ENCODE results near the gene URI1.

The URI1 gene

DNA sequence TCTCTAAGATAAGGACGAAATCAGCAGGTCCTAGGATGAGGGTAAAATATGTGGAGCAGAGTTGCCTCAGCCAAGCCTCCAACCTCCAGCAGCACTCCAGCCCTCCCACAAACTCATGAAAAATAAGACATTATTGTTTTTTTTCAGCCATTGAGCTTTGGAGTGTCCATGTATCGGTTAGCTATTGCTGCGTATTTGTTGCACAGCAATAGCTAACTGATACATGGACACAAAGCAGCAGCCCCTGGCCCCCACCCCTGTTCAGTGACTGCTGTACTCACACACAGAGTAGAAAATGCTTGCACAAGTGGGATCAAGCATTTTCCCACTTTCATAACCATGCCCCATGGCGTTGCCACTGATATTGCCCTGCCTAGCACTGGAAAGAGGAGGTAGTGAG is 19.1 kb upstream of the URI1 start:
- H3K4me1 ChIP-seq (ENCODE audit: control insufficient read depth, insufficient read depth, low read length, poor library complexity, severe bottlenecking), result no peaks in the 10 kb centered on the region
- no peak overlapping the region for H3K27ac ChIP-seq (ENCODE audit: low read depth, low read length, severe bottlenecking)
- H3K4me3 ChIP-seq (ENCODE audit: extremely low read depth, insufficient read depth, low read length, poor library complexity, severe bottlenecking), result no peak overlapping the region
- WGBS, 2 experiments (ENCODE audit: insufficient coverage in 2 of 2), result 92 to 94% methylated on average over 2 to 3 of the region's 4 CpGs
- H3K36me3 ChIP-seq (ENCODE audit: control insufficient read depth, insufficient read depth, low read length), result no peaks in the 10 kb centered on the region
- H3K9me3 ChIP-seq (ENCODE audit: control insufficient read depth, low read length), result no peaks in the 10 kb centered on the region

DNA sequence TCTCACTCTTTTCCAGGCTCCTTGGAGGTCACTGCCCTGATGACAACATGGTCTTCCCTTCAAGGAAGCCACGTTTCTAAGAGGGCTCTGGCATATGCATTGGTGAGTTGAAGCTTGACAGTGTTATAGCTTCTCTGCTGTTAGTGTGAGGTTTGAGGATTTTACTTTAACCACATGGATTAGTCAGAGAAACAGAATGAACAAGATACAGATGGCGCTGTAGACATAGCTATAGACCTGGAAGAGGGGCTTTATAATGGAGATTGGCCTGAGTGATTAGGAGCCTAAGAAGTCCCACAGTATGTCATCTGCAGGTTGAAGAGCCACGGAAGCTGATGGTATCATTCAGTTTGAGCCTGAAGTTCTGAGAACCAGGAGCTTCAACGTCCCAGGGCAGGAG is 18.4 kb upstream of the URI1 start:
- Histone ChIP-seq H3K4me1 (ENCODE audit: control insufficient read depth, insufficient read depth, low read length, poor library complexity, severe bottlenecking) (no peaks in the 10 kb centered on the region), H3K36me3 (ENCODE audit: control insufficient read depth, insufficient read depth, low read length) (no peaks in the 10 kb centered on the region), H3K4me3 (ENCODE audit: extremely low read depth, insufficient read depth, low read length, poor library complexity, severe bottlenecking) (no peak overlapping the region), H3K27ac (ENCODE audit: low read depth, low read length, severe bottlenecking) (no peak overlapping the region), H3K9me3 (ENCODE audit: control insufficient read depth, low read length) (no peaks in the 10 kb centered on the region)
- WGBS, 2 experiments (ENCODE audit: insufficient coverage in 2 of 2), result 64 to 83% methylated on average over 4 of the region's 4 CpGs

- Histone ChIP-seq H3K4me1 (ENCODE audit: control insufficient read depth, insufficient read depth, low read length, poor library complexity, severe bottlenecking) (no peaks in the 10 kb centered on the region), H3K27ac (ENCODE audit: low read depth, low read length, severe bottlenecking) (no peak overlapping the region), H3K9me3 (ENCODE audit: control insufficient read depth, low read length) (no peaks in the 10 kb centered on the region), H3K4me3 (ENCODE audit: extremely low read depth, insufficient read depth, low read length, poor library complexity, severe bottlenecking) (no peak overlapping the region), H3K36me3 (ENCODE audit: control insufficient read depth, insufficient read depth, low read length) (no peaks in the 10 kb centered on the region)
- no CpG with 5 or more reads among the region's 1 CpG for WGBS, 2 experiments (ENCODE audit: insufficient coverage in 2 of 2)
Measured at GRCh38 chr19:29926031-29926430, 16.0 kb upstream of the URI1 start.

- Histone ChIP-seq H3K36me3 (ENCODE audit: control insufficient read depth, insufficient read depth, low read length) (no peaks in the 10 kb centered on the region), H3K4me3 (ENCODE audit: extremely low read depth, insufficient read depth, low read length, poor library complexity, severe bottlenecking) (no peak overlapping the region), H3K9me3 (ENCODE audit: control insufficient read depth, low read length) (no peaks in the 10 kb centered on the region), H3K4me1 (ENCODE audit: control insufficient read depth, insufficient read depth, low read length, poor library complexity, severe bottlenecking) (no peaks in the 10 kb centered on the region), H3K27ac (ENCODE audit: low read depth, low read length, severe bottlenecking) (no peak overlapping the region)
- WGBS, 2 experiments (ENCODE audit: insufficient coverage in 2 of 2), result 85 to 87% methylated on average over 4 to 5 of the region's 5 CpGs
Measured at GRCh38 chr19:29926801-29927200, 15.2 kb upstream of the URI1 start.

DNA sequence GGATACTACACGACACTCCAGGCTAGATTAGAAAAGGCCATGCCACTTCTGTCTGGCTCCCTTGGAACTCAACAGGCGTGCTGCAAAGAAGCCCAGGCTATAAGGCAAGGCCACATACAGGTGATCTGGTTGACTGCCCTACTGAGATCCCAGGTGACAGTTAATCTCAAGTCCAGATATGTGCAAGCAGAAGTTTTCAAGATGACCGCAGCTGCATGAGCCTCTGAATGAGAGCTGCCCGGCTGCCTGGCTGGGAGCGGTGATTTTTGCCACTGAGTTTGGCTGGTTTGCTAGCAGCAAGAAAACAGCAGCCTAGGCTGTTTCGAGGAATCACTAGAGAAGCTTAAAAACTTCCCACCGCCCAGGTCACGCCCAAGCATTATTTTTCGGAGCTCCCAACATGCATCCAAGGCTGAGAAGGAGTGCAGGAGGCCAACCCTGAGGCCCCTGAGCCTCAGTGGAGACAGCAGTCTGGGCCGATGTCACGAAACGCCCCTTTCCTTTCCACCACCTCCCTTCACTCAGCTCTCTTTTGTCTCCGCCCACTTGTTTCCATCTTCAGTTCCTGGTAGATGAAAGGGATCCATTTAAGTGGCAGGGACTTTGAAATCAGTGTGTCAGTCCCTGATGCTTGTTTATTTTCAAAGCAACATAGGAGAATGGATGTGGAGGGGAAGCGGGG is 14.0 kb upstream of the URI1 start:
- no peak overlapping the region for H3K4me3 ChIP-seq (ENCODE audit: extremely low read depth, insufficient read depth, low read length, poor library complexity, severe bottlenecking)
- H3K4me1 ChIP-seq (ENCODE audit: control insufficient read depth, insufficient read depth, low read length, poor library complexity, severe bottlenecking), result no peaks in the 10 kb centered on the region
- 72 to 76% methylated on average over 10 of the region's 14 CpGs for WGBS, 2 experiments (ENCODE audit: insufficient coverage in 2 of 2)
- H3K36me3 ChIP-seq (ENCODE audit: control insufficient read depth, insufficient read depth, low read length), result no peaks in the 10 kb centered on the region
- no peaks in the 10 kb centered on the region for H3K9me3 ChIP-seq (ENCODE audit: control insufficient read depth, low read length)
- H3K27ac ChIP-seq (ENCODE audit: low read depth, low read length, severe bottlenecking), result peak overlapping the region; percentile 3

GRCh38 chr19:29928831-29929230 is 13.2 kb upstream of the URI1 start:
- Histone ChIP-seq H3K27ac (ENCODE audit: low read depth, low read length, severe bottlenecking) (no peak overlapping the region), H3K4me1 (ENCODE audit: control insufficient read depth, insufficient read depth, low read length, poor library complexity, severe bottlenecking) (no peaks in the 10 kb centered on the region)
- WGBS, 2 experiments (ENCODE audit: insufficient coverage in 2 of 2), result no CpG with 5 or more reads among the region's 1 CpG

GRCh38 chr19:29934257-29934656 is 7.8 kb upstream of the URI1 start:
- Histone ChIP-seq H3K4me1 (ENCODE audit: control insufficient read depth, insufficient read depth, low read length, poor library complexity, severe bottlenecking) (no peaks in the 10 kb centered on the region), H3K4me3 (ENCODE audit: extremely low read depth, insufficient read depth, low read length, poor library complexity, severe bottlenecking) (no peak overlapping the region), H3K36me3 (ENCODE audit: control insufficient read depth, insufficient read depth, low read length) (no peaks in the 10 kb centered on the region), H3K9me3 (ENCODE audit: control insufficient read depth, low read length) (peaks cover 5% of the 10 kb centered on the region), H3K27ac (ENCODE audit: low read depth, low read length, severe bottlenecking) (no peak overlapping the region)
- 77 to 91% methylated on average over 1 to 3 of the region's 3 CpGs for WGBS, 2 experiments (ENCODE audit: insufficient coverage in 2 of 2)

More at GRCh38 chr19:29928831-29929230, 13.2 kb upstream of the URI1 start:
- H3K4me3 ChIP-seq (ENCODE audit: extremely low read depth, insufficient read depth, low read length, poor library complexity, severe bottlenecking), result no peak overlapping the region
- H3K9me3 ChIP-seq (ENCODE audit: control insufficient read depth, low read length), result no peaks in the 10 kb centered on the region
- no peaks in the 10 kb centered on the region for H3K36me3 ChIP-seq (ENCODE audit: control insufficient read depth, insufficient read depth, low read length)

DNA sequence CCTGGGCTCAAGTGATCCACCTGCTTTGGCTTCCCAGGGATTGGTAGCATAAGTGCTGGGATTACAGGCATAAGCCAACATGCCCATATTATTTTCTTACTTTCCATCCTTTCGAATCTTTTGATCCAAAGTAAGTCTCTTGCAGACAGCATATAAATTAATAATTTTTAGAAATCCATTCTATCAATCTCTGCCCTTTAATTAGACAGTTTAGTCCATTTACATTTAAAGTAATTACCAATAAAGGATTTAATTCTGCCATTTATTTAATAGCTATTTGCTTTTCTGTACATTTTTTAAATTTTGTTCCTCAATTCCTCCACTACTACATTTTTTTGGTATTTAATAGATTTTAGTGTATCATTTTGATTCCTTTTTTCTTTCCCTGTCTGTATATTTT is 7.3 kb upstream of the URI1 start:
- no CpG with 5 or more reads among the region's 1 CpG for WGBS, 2 experiments (ENCODE audit: insufficient coverage in 2 of 2)
- Histone ChIP-seq H3K4me3 (ENCODE audit: extremely low read depth, insufficient read depth, low read length, poor library complexity, severe bottlenecking) (no peak overlapping the region), H3K4me1 (ENCODE audit: control insufficient read depth, insufficient read depth, low read length, poor library complexity, severe bottlenecking) (no peaks in the 10 kb centered on the region), H3K9me3 (ENCODE audit: control insufficient read depth, low read length) (peaks cover 5% of the 10 kb centered on the region), H3K27ac (ENCODE audit: low read depth, low read length, severe bottlenecking) (no peak overlapping the region), H3K36me3 (ENCODE audit: control insufficient read depth, insufficient read depth, low read length) (no peaks in the 10 kb centered on the region)

- no peak overlapping the region for H3K4me3 ChIP-seq (ENCODE audit: extremely low read depth, insufficient read depth, low read length, poor library complexity, severe bottlenecking)
- no peaks in the 10 kb centered on the region for H3K36me3 ChIP-seq (ENCODE audit: control insufficient read depth, insufficient read depth, low read length)
- no CpG with 5 or more reads among the region's 3 CpGs for WGBS, 2 experiments (ENCODE audit: insufficient coverage in 2 of 2)
- H3K27ac ChIP-seq (ENCODE audit: low read depth, low read length, severe bottlenecking), result no peak overlapping the region
- no peaks in the 10 kb centered on the region for H3K4me1 ChIP-seq (ENCODE audit: control insufficient read depth, insufficient read depth, low read length, poor library complexity, severe bottlenecking)
- peaks cover 5% of the 10 kb centered on the region for H3K9me3 ChIP-seq (ENCODE audit: control insufficient read depth, low read length)
Measured at GRCh38 chr19:29936409-29936808, 5.6 kb upstream of the URI1 start.

DNA sequence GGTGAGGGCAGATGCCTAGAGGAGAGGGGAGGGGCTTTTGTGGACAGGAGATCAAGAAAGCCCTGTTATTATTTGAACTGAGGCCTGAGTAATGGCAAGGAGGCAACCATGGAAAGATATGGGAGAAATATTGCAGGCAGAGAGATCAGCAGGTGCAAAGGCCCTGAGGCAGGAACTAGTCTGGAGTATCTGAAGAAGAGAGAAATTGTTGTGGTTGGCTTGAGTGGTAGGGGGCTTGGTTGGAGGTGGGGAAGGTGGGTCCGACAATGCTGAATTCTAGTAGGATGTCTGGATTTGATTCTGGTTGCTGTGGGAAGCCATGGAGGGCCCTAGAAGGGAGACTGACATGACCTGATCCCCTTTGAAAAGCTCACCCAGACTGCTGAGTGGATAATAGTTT is 2.4 kb upstream of the URI1 start:
- WGBS, 2 experiments (ENCODE audit: insufficient coverage in 2 of 2), result 90 to 100% methylated on average over 1 of the region's 1 CpG
- Histone ChIP-seq H3K9me3 (ENCODE audit: control insufficient read depth, low read length) (peaks cover 5% of the 10 kb centered on the region), H3K27ac (ENCODE audit: low read depth, low read length, severe bottlenecking) (no peak overlapping the region), H3K4me3 (ENCODE audit: extremely low read depth, insufficient read depth, low read length, poor library complexity, severe bottlenecking) (no peak overlapping the region), H3K4me1 (ENCODE audit: control insufficient read depth, insufficient read depth, low read length, poor library complexity, severe bottlenecking) (peaks cover 2% of the 10 kb centered on the region), H3K36me3 (ENCODE audit: control insufficient read depth, insufficient read depth, low read length) (no peaks in the 10 kb centered on the region)

- 95% methylated on average over 8 to 9 of the region's 9 CpGs for WGBS, 2 experiments (ENCODE audit: insufficient coverage in 2 of 2)
- Histone ChIP-seq H3K9me3 (ENCODE audit: control insufficient read depth, low read length) (peaks cover 5% of the 10 kb centered on the region), H3K4me1 (ENCODE audit: control insufficient read depth, insufficient read depth, low read length, poor library complexity, severe bottlenecking) (peaks cover 2% of the 10 kb centered on the region), H3K4me3 (ENCODE audit: extremely low read depth, insufficient read depth, low read length, poor library complexity, severe bottlenecking) (no peak overlapping the region), H3K27ac (ENCODE audit: low read depth, low read length, severe bottlenecking) (no peak overlapping the region), H3K36me3 (ENCODE audit: control insufficient read depth, insufficient read depth, low read length) (no peaks in the 10 kb centered on the region)
Measured at GRCh38 chr19:29940971-29941585, 961 bp upstream of the URI1 start.

Data from mesodermal cell (in vitro differentiated cells).